Stimulated activated CD4-positive, alpha-beta T cell treated with anti-CD3 and anti-CD28 coated beads, Interleukin-1b, Interleukin-23, amount 100 ng/mL, for 48 hours (primary cell): ENCODE data around the gene CSF2.
"Not testable (repeated sequence)": the region's sequence is repeated elsewhere in the genome, so short reads cannot be mapped to it uniquely, and the experiment has no call there.

Source experiments
- DNase-seq: peaks from one replicate; pipeline ENCODE4 v3.0.0-alpha.2; 2020

CSF2 gene

DNA sequence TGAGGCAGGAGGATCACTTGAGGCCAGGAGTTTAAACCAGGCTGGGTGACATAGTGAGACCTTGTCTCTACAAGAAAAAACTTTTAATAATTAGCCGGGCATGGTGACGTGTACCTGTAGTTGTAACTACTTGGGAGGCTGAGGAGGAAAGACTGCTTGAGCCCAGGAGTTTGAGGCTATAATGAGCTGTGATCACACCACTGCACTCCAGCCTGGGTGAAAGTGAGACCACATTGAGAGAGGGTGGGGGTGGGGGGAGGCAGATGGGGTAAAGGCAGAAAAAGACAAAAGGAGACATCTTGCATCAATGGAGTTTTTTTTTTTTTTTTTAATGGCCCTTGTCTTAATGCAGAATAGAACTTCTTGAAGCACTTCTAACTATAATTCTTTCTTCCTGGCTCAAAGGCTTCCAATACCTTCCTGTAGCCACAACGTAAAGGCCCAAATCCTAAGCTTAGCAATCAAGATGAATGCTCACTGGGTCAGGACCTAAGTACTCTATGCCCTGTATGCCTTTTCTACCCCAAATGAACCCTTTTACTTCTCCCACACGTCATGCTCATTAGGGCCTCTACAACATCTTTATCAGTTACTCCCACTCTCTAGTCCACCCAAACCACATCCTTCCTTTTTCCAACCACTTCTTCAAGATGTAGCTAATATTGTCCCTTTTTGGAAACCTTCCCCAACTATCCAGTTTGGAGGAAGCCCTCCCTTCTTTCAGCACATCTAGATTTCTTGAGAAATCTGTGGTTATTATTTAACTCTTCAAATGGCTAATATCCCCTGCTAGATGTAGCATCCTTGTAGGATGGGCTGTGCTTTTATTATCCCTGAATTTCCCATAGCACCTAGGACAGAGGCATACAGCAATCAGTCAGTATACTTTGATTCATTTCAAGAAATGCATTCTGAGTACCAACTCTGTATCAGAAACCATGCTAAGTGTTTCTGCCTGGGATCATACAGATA lies 40.8 kb downstream of the CSF2 start:
- DNase-seq = no peak

DNA sequence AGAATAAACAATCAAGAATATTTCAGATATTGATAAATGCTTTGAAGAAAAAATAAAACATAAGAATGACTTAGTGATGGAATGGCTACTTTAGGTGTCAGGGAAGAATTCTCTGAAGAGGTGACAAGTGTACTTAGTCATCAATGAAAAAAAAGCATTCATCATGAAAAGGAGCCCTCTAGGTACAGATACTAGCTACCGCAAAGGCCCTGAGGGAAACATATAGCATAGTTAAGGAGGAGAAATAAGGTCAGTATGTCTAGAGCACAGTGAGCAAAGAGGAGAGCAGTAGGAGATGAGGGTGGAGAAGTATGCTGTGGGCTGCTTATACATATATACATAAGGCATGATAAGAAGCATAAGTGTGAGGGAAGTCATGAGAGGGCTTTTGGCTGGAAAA lies 41.8 kb downstream of the CSF2 start:
- DNase-seq = no peak

DNA sequence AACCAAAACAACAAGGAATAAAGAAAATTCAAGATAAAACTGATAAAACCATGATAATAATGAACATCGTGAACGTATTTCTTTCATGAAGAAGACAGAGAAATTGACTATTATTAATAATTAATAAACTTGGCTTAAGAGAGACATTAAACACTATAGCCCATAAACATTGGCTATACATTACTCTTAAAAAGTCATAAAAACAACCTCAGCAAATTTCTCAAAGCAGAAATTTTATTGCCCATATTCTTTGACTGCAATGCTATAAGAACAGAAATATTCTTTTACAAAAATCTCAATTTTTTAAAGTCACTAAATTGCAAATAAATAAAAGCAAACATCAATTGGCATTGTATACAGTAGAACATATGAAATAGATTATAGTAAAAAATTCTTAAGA lies 42.5 kb downstream of the CSF2 start:
- no peak for DNase-seq

DNA sequence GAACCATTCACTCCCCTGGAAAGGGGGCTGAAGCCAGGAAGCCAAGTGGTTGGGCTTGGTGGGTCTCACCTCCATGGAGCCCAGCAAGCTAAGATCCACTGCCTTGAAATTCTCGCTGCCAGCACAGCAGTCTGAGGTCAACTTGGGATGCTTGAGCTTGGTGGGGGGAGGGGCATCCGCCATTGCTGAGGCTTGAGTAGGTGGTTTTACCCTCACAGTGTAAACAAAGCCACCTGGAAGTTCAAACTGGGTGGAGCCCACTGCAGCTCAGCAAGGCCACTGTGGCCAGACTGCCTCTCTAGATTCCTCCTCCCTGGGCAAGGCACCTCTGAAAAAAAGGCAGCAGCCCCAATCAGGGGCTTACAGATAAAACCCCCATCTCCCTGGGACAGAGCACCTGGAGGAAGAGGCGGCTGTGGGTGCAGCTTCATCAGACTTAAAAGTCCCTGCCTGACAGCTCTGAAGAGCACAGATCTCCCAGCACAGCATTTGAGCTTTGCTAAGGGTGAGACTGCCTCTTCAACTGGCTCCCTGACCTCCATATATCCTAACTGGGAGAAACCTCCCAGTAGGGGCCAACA lies 43.4 kb downstream of the CSF2 start:
- DNase-seq = not testable (repeated sequence)

DNA sequence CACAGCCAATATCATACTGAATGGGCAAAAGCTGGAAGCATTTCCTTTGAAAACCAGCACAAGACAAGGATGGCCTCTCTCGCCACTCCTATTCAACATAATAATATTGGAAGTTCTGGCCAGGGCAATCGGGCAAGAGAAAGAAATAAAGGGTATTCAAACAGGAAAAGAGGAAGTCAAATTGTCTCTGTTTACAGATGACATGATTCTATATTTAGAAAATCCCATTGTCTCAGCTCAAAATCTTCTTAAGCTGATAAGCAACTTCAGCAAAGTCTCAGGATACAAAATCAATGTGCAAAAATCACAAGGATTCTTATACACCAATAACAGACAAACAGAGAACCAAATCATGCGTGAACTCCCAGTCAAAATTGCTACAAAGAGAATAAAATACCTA lies 47.1 kb downstream of the CSF2 start:
- not testable (repeated sequence) for DNase-seq

DNA sequence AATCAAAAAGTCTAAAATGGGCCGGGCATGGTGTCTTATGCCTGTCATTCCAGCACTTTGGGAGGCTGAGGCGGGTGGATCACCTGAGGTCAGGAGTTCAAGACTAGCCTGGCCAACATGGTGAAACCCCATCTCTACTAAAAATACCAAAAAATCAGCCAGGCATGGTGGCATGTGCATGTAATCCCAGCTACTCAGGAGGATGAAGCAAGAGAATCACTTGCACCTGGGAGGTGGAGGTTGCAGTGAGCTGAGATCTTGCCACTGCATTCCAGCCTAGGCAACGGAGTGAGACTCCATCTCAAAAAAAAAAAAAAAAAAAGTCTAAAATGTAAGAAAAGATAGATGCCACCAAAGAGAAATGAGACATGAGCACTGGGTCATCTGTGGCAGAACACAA lies 49.4 kb downstream of the CSF2 start:
- not testable (repeated sequence) for DNase-seq

DNA sequence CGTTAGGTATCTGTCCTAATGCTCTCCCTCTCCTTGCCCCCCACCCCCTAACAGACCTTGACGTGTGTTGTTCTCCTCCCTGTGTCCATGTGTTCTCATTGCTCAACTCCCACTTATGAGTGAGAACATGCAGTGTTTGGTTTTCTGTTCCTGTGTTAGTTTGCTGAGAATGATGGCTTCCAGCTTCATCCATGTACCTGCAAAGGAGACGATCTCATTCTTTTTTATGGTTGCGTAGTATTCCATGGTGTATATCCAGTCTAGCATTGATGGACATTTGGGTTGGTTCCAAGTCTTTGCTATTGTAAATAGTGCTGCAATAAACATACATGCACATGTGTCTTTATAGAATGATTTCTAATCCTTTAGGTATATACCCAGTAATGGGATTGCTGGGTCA lies 50.0 kb downstream of the CSF2 start:
- not testable (repeated sequence) for DNase-seq
